Ishikawa (cell line): ENCODE results near the gene KDSR.
A peak's percentile ranks its signal among the peaks of the same experiment; 100 is the strongest.

Experiments
- CEBPB ChIP-seq: IDR thresholded peaks from 2 replicates; pipeline ENCODE4 v1.6.1; 2012
- CREB1 ChIP-seq: IDR thresholded peaks from 2 replicates; pipeline ENCODE4 v1.6.1; 2012; ENCODE audit warnings: low read depth
- EGR1 ChIP-seq: IDR thresholded peaks from 2 replicates; pipeline ENCODE4 v1.6.1; 2012
- EP300 ChIP-seq: IDR thresholded peaks from 2 replicates; pipeline ENCODE4 v1.6.1; 2012; ENCODE audit warnings: borderline replicate concordance
- FOXM1 ChIP-seq: IDR thresholded peaks from 2 replicates; pipeline ENCODE4 v1.6.1; 2012; ENCODE audit warnings: low read depth, borderline replicate concordance
- NFIC ChIP-seq: IDR thresholded peaks from 2 replicates; pipeline ENCODE4 v1.6.1; 2012
- RAD21 ChIP-seq: IDR thresholded peaks from 2 replicates; pipeline ENCODE4 v1.6.1; 2012; ENCODE audit warnings: low read depth
- TAF1 ChIP-seq: IDR thresholded peaks from 2 replicates; pipeline ENCODE4 v1.6.1; 2012; ENCODE audit warnings: low read depth, mild to moderate bottlenecking
- TCF12 ChIP-seq: IDR thresholded peaks from 2 replicates; pipeline ENCODE4 v1.6.1; 2012; ENCODE audit warnings: low read depth
- TEAD4 ChIP-seq: IDR thresholded peaks from 2 replicates; pipeline ENCODE4 v1.6.1; 2012
- YY1 ChIP-seq: IDR thresholded peaks from 2 replicates; pipeline ENCODE4 v1.6.1; 2012; ENCODE audit warnings: low read depth
- ZBTB7A ChIP-seq: IDR thresholded peaks from 2 replicates; pipeline ENCODE4 v1.6.1; 2012; ENCODE audit warnings: low read depth
- TF ChIP-seq, protein P1 (sequence below): IDR thresholded peaks from 2 replicates; pipeline ENCODE4 v1.6.1; 2012
- TF ChIP-seq, protein P2 (sequence below): IDR thresholded peaks from 2 replicates; pipeline ENCODE4 v1.6.1; 2012
- TF ChIP-seq, protein P3 (sequence below): IDR thresholded peaks from 2 replicates; pipeline ENCODE4 v1.6.1; 2012; ENCODE audit warnings: low read depth, mild to moderate bottlenecking

Gene KDSR

GRCh38 chr18:63320975-63321265 lies 46.1 kb downstream of the KDSR start:
- TF ChIP-seq EP300, result no peak
- no peak for TF ChIP-seq YY1
- no peak for TF ChIP-seq NFIC
- TF ChIP-seq FOXM1, result no peak
- no peak for TF ChIP-seq CREB1
- TF ChIP-seq, protein P1, sequence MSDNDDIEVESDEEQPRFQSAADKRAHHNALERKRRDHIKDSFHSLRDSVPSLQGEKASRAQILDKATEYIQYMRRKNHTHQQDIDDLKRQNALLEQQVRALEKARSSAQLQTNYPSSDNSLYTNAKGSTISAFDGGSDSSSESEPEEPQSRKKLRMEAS, result no peak
- TF ChIP-seq, protein P2, sequence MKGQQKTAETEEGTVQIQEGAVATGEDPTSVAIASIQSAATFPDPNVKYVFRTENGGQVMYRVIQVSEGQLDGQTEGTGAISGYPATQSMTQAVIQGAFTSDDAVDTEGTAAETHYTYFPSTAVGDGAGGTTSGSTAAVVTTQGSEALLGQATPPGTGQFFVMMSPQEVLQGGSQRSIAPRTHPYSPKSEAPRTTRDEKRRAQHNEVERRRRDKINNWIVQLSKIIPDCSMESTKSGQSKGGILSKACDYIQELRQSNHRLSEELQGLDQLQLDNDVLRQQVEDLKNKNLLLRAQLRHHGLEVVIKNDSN, result no peak
- TF ChIP-seq TCF12, result no peak
- no peak for TF ChIP-seq CEBPB
- no peak for TF ChIP-seq RAD21
- TF ChIP-seq TAF1, result no peak
- no peak for TF ChIP-seq TEAD4
- TF ChIP-seq EGR1, result no peak
- TF ChIP-seq, protein P3, sequence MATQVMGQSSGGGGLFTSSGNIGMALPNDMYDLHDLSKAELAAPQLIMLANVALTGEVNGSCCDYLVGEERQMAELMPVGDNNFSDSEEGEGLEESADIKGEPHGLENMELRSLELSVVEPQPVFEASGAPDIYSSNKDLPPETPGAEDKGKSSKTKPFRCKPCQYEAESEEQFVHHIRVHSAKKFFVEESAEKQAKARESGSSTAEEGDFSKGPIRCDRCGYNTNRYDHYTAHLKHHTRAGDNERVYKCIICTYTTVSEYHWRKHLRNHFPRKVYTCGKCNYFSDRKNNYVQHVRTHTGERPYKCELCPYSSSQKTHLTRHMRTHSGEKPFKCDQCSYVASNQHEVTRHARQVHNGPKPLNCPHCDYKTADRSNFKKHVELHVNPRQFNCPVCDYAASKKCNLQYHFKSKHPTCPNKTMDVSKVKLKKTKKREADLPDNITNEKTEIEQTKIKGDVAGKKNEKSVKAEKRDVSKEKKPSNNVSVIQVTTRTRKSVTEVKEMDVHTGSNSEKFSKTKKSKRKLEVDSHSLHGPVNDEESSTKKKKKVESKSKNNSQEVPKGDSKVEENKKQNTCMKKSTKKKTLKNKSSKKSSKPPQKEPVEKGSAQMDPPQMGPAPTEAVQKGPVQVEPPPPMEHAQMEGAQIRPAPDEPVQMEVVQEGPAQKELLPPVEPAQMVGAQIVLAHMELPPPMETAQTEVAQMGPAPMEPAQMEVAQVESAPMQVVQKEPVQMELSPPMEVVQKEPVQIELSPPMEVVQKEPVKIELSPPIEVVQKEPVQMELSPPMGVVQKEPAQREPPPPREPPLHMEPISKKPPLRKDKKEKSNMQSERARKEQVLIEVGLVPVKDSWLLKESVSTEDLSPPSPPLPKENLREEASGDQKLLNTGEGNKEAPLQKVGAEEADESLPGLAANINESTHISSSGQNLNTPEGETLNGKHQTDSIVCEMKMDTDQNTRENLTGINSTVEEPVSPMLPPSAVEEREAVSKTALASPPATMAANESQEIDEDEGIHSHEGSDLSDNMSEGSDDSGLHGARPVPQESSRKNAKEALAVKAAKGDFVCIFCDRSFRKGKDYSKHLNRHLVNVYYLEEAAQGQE, result no peak
- no peak for TF ChIP-seq ZBTB7A

DNA sequence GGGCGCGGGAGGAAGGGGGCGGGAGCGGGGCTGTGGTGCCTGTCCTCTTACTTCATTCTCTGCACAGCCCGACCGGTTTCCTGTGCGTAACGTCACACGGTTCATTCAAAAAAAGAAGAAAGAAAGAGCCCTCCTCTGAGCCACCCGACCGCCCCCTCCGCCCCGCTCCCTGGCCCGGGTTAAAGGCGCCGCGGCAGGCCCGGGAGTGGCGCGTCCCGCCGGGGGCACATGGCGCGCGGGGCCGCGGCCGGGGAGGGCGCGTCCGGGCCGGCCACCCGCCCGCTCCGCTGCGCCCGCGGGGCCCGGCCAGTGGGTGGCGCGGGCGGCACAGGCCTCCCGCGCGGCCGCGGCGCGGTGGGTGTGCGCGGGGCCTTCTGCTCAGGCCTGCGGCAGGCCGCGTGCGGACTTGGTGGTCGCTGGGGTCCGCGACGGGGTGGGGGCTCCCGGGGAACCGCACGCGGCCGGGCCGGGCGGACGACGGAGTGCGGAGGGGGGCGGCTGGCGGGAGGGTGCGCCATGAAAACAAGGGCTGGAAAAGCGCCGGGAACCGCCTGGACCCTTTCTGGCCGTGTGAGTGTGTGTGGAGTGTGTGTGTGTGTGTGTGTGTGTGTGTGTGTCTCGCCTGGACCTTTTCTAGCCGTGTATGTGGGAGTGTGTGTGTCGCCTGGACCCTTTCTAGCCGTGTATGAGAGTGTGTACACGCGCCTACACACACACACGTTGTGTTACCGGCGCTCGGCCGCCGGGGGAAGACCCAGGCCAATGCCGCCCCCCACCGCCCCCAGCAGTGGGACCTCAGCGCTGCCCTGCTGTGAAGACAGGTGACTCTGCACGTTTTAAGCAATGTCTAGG lies 46.7 kb downstream of the KDSR start:
- TF ChIP-seq ZBTB7A, result peak; percentile 51; the same call in 1 of the 2 replicates
- 0 out of 2 replicates have a peak, but pooled peaks have one; percentile 4 for TF ChIP-seq CEBPB
- TF ChIP-seq NFIC, result no peak
- TF ChIP-seq, protein P1, result no peak

DNA sequence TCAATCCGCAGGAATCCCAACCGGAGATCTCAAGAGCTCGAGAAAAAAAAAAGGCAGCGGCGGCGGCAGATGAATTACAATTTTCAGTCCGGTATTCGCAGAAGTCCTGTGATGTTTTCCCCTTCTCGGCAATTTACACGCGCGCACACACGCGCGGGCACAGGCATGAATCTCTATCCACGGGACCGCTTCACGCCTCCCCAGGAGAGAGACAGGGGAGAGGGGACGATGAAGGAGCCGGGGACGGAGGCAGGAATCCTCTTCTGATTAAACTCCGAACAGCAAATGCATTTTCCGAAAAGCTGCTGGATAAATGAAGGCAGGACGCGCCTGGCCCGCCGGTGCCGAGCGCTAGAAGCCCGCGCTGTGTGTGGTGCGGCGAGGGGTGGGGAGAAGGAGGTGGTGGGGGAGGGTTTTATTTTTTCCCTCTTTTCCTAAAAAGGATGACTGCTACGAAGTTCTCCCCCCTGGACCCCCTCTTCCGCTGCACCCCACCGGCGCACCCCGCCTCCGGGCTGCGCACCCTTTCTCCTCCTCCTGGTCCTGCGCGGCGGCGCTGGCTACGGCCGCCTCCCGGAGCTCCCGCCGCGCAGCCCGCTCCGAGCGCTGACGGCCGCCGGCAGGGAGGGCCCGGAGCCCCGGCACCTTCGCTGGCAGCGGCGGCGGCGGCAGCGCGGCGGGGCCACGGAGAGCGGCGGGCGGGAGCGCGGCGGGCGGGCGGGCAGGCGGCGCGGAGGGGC lies 47.5 kb downstream of the KDSR start, which contains the start of gene BCL2:
TSS of gene BCL2 (minus strand) at position 387 of the 740 bp plus-strand sequence.
- peak; percentile 50; the same call in 1 of the 2 replicates for TF ChIP-seq ZBTB7A
- TF ChIP-seq EGR1, result no peak

DNA sequence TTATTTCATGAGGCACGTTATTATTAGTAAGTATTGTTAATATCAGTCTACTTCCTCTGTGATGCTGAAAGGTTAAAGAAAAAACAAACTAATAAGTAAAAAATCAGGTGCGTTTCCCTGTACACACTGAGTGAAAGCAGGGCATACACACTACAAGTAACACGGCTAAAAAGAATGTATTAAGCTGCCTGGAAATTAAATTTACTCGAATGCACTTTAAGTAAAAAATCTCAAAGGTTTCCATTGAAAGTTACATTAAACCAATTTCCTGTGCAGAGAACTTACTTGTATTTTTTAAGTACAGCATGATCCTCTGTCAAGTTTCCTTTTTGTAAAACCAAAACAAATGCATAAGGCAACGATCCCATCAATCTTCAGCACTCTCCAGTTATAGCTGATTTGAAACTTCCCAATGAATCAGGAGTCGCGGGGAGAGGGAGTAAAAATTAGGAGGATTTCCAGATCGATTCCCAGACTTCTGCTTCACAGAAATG lies 48.1 kb downstream of the KDSR start:
- TF ChIP-seq ZBTB7A (no peak), FOXM1 (no peak)
- TF ChIP-seq, protein P1, result no peak

- no peak for TF ChIP-seq ZBTB7A
- no peak for TF ChIP-seq TAF1
- no peak for TF ChIP-seq CREB1
- TF ChIP-seq TCF12, result no peak
- TF ChIP-seq YY1, result no peak
Observed at GRCh38 chr18:63317982-63318888, 48.8 kb downstream of the KDSR start.

GRCh38 chr18:63317556-63317946 lies 49.5 kb downstream of the KDSR start:
- TF ChIP-seq EP300 (no peak), TAF1 (no peak), ZBTB7A (no peak), RAD21 (no peak), FOXM1 (no peak), EGR1 (no peak), CEBPB (no peak), CREB1 (no peak), YY1 (no peak), TCF12 (no peak)
- TF ChIP-seq, protein P1, result no peak
- TF ChIP-seq, protein P3, result no peak
